LNCAP (cell line): ENCODE measurements around the gene RPL11.

Source experiments
- TF ChIP-seq, protein P1 (sequence below): fragments of 450-650 bp; IDR thresholded peaks from 2 replicates; pipeline ENCODE4 v1.5.1; 2017; ENCODE audit warnings: mild to moderate bottlenecking

The RPL11 gene

DNA sequence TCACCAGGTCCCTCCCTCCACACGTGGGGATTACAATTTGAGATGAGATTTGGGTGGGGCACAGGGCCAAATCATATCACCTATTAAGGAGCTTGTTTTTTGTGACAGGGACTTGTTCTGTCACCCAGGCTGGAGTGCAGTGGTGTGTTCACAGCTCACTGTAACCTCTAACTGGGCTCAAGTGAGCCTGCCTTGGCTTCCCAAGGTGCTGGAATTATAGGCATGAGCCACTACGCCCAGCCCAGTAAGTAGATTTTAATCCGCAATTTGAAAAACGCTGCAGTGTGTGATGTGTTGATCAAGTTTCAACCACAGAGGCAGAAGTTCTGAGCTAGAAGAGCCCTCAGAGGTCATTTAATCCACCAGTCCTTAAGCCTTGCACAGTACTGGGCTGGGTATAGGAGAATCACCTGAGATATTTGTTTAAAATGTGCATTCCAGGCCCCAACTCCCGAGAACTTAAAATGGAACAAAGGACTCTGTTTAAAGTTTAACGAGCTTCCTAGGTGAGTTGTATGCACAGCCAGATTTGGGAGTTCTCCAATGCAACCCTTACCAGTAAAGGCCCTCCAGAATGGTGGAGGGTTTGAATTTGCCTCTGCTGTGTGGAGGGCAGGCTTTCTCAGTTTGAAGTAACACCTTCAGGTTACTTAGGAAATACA is 13.4 kb downstream of the RPL11 start:
- TF ChIP-seq, protein P1, sequence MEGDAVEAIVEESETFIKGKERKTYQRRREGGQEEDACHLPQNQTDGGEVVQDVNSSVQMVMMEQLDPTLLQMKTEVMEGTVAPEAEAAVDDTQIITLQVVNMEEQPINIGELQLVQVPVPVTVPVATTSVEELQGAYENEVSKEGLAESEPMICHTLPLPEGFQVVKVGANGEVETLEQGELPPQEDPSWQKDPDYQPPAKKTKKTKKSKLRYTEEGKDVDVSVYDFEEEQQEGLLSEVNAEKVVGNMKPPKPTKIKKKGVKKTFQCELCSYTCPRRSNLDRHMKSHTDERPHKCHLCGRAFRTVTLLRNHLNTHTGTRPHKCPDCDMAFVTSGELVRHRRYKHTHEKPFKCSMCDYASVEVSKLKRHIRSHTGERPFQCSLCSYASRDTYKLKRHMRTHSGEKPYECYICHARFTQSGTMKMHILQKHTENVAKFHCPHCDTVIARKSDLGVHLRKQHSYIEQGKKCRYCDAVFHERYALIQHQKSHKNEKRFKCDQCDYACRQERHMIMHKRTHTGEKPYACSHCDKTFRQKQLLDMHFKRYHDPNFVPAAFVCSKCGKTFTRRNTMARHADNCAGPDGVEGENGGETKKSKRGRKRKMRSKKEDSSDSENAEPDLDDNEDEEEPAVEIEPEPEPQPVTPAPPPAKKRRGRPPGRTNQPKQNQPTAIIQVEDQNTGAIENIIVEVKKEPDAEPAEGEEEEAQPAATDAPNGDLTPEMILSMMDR = no peak

DNA sequence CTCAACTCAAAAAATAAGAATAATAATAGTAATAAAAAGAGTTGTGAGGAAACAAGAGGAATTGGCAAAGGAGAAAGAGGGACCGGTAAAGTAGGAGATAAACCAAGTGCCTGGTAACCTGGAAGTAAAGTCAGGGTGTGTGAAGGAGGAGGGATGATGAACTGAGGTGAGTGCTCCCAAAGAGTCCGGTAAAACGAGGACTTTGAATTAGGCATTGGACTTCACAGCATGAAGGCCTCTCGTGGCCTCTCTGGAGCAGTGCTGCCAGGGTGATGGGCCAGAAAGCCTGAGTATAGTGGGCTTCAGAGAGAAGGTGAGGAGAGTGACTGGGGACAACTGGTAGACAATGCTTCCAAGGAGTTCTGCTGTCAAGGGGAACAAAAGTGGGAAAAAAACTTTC is 17.6 kb downstream of the RPL11 start:
- TF ChIP-seq, protein P1 = no peak

DNA sequence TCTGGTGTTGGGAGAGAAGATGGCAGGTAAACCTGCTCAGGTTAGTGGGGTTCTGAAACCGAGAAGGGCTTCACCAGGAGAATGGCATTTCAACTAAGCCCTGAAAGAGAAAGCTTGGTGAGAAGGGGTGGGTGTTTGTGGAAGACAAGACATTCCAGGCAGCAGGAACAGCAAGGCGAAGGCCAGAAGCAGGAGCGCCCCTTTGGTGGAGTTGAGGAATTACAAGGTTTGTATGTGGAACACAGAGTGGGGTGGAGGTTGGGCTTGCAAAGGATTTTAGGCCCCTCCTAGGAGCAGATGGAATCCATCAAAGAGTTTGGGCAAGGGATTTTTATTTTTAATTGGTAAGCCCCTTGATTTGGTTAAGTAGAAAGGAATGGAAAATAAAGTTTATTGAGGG is 26.9 kb downstream of the RPL11 start:
- TF ChIP-seq, protein P1 = peak; percentile 28; the same call in 1 of the 2 replicates

DNA sequence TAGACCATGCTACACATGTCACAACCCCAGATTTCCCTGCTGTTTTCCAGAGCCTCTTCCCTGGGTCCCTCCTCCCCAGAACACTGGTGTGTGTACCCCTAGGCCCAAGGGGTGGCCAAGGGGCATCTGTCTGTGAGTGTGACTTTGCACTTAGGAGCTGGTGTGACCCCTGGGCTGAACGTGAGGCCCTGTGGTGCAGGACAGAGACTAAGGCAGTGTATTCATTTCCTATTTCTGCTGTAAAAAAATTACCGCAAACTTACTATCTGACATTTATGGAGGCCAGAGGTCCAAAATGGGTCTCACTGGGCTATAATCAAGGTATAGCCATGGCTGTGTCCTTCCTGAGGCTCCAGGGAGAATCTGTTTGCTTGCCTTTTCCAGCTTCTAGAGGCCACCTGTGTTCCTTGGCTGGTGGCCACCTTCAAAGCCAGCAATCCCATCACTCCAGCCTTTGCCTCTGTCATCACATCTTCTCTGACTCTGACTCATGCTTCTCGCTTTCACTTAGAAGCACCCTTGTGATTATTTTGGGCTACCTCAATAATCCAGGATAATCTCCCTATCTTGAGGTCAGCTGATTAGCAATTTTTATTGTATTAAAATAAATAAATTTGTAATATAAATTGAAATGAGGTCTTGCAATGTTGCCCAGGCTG is 27.7 kb downstream of the RPL11 start:
- TF ChIP-seq, protein P1 = no peak

DNA sequence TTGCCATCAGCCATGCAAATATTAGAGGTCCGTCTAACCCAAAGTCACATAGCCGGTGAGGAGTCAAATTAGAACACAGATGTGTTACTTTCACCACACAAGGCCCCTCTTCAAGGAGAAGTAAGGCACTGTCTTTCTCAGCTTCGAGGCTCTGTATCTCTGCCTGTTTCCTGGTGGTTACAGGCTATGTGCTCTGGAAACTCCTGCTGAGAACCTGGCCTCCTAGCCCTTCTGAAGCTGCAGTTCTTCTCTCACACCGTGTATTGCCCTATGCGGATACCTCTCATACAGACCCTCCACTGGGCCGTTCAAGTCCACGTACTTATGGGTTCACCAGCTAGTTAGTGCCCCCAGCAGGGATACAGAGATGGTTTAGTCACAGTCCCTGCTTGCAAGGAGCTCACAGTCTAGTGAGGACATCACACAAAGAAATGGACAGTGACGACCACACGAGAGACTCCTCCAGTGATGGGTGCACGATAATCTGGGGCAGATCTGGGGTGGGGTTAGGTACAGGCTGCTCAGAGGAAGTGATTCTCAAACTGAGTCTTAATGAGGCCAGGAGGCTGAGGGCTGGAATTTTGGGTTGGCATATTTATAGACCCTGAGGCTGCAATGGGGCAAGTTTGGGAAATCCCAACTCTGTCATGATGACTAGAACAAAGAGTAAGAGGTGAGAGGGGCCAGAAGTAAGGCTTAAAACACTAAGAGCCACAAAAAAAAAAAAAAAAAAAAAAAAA is 28.8 kb downstream of the RPL11 start:
- TF ChIP-seq, protein P1 = no peak

DNA sequence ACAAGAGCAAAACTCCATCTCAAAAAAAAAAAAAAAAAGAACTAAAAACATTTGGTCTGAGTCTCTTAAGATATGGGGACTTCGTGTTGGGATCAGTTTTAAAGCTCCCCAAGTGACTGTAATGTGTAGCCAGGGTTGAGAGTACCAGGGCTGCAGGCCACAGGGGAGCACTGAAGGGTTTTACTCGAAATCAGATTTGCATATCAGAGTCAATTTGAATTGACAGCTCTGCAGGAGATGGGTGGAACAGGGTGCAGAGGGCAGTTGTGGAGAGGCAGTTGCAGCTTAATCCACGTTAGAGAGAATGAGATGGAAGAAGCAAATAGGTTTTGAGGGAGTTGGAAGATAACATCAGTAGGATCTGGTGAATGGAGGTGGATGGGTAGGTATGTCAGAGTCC is 31.0 kb downstream of the RPL11 start:
- TF ChIP-seq, protein P1 = no peak

DNA sequence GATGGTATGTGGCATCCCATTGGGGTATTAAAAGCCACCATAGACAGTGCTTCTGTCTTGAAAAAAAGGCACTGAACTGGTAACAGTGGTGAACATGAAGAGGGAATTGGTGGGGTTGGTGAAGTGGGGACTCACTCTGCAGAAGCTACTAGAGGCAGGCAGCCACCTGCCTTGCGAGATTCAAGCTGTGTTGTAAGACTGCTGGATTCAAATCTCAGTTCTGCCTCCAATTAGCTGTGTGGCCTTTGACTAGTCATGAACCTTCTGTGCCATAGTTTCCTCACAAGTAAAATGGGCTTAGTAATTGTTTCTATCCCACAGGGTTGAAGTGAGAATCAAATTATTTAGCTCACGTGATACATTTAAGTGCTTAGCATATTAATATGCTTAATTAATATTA is 35.1 kb downstream of the RPL11 start:
- TF ChIP-seq, protein P1 = no peak
